SK-N-SH (cell line): ENCODE measurements around the gene C5orf22. TPM values are rescaled to one million over a fixed set of nuclear protein-coding genes. Genes with fewer than 3 reads are reported as not detected.

Source experiments
- CTCF ChIA-PET: fragments of 300-600, 350-600 bp; formaldehyde crosslinking; extraction: SDS; loops from one replicate; lab custom pipeline; 2021; lab: Yijun Ruan, JAX
- POLR2A ChIA-PET: fragments of 350-600 bp; sonication (Branson Sonifier 250); formaldehyde crosslinking; extraction: SDS; loops from one replicate; lab custom pipeline; 2020; ENCODE audit warnings: antibody characterized with exemption, inconsistent platforms; lab: Yijun Ruan, JAX
- DNase-seq: peaks from one replicate; pipeline ENCODE4 v3.0.0; 2012
- H2AFZ ChIP-seq: fragments of 200-600 bp; sonication (generic); 2 replicates; pipeline ENCODE4 v1.8.1; 2016; ENCODE audit warnings: antibody characterized with exemption, mild to moderate bottlenecking, low read depth
- H3F3A ChIP-seq: fragments of 200-600 bp; sonication (generic); replicated peaks from 2 replicates; pipeline ENCODE3; 2016; ENCODE audit warnings: antibody characterized with exemption, mild to moderate bottlenecking; ENCODE audit not compliant: insufficient read depth
- H3K27ac ChIP-seq, 2 experiments: fragments of 200-500 bp in 1 of 2; fragments of 200-600 bp in 1 of 2; sonication (Bioruptor generic) in 1 of 2; sonication (generic), shearing (Covaris generic) in 1 of 2; 2 replicates each; pipeline versions ENCODE4 v1.5.1 to v1.6.1; 2014 to 2016; ENCODE audit warnings: low read depth in 2 of 2, inconsistent platforms in 1 of 2, low read length in 1 of 2, mild to moderate bottlenecking in 1 of 2, mixed read lengths in 1 of 2
- H3K27me3 ChIP-seq: fragments of 200-600 bp; sonication (generic), shearing (Covaris generic); 2 replicates; pipeline ENCODE4 v1.6.1; 2016; ENCODE audit warnings: mixed run types; ENCODE audit not compliant: insufficient read depth
- H3K36me3 ChIP-seq, 2 experiments: fragments of 200-500 bp in 1 of 2; fragments of 200-600 bp in 1 of 2; sonication (Bioruptor generic) in 1 of 2; sonication (generic) in 1 of 2; replicated peaks in 1 of 2; 2 replicates each; pipeline versions ENCODE3 to v1.5.1; 2014 to 2016; ENCODE audit warnings: low read length in 1 of 2, mild to moderate bottlenecking in 1 of 2; ENCODE audit not compliant: insufficient read depth in 2 of 2, control insufficient read depth in 1 of 2
- H3K4me1 ChIP-seq, 2 experiments: fragments of 200-500 bp in 1 of 2; fragments of 200-600 bp in 1 of 2; sonication (Bioruptor generic) in 1 of 2; sonication (generic), shearing (Covaris generic) in 1 of 2; 2 replicates each; pipeline versions ENCODE4 v1.5.1 to v1.6.1; 2014 to 2016; ENCODE audit warnings: low read depth in 1 of 2, low read length in 1 of 2, mixed run types in 1 of 2; ENCODE audit not compliant: insufficient read depth in 2 of 2, control insufficient read depth in 1 of 2
- H3K4me2 ChIP-seq: fragments of 200-600 bp; sonication (generic), shearing (Covaris generic); 2 replicates; pipeline ENCODE4 v1.6.1; 2017; ENCODE audit warnings: mixed run types
- H3K4me3 ChIP-seq, 2 experiments: fragments of 200-500 bp in 1 of 2; fragments of 200-600 bp in 1 of 2; sonication (Bioruptor generic) in 1 of 2; sonication (generic), shearing (Covaris generic) in 1 of 2; 2 replicates each; pipeline versions ENCODE4 v1.5.1 to v1.8.1; 2014 to 2016; ENCODE audit warnings: low read depth in 2 of 2, inconsistent platforms in 1 of 2, low read length in 1 of 2, mild to moderate bottlenecking in 1 of 2, mixed read lengths in 1 of 2, moderate library complexity in 1 of 2
- H3K79me2 ChIP-seq: fragments of 200-600 bp; sonication (generic); 2 replicates; pipeline ENCODE4 v1.8.1; 2017; ENCODE audit warnings: mild to moderate bottlenecking; ENCODE audit not compliant: insufficient read depth
- H3K9ac ChIP-seq: fragments of 200-600 bp; sonication (generic); 2 replicates; pipeline ENCODE4 v1.6.1; 2017; ENCODE audit warnings: mixed run types
- H3K9me2 ChIP-seq: fragments of 200-600 bp; sonication (generic); 2 replicates; pipeline ENCODE4 v1.6.1; 2017; ENCODE audit warnings: mixed run types
- H3K9me3 ChIP-seq: fragments of 200-600 bp; sonication (generic); 2 replicates; pipeline ENCODE4 v1.6.1; 2017; ENCODE audit warnings: mixed run types, mild to moderate bottlenecking, moderate library complexity
- H4K20me1 ChIP-seq: fragments of 200-600 bp; sonication (generic); 2 replicates; pipeline ENCODE4 v1.6.1; 2017; ENCODE audit warnings: mild to moderate bottlenecking, mixed run types; ENCODE audit not compliant: insufficient read depth
- CTCF ChIP-seq: fragments of 200-600 bp; sonication (generic); IDR thresholded peaks from 2 replicates; pipeline ENCODE4 v1.6.1; 2017; ENCODE audit warnings: antibody characterized with exemption, mild to moderate bottlenecking, moderate library complexity
- ELF1 ChIP-seq: IDR thresholded peaks from 2 replicates; pipeline ENCODE4 v1.4.0; 2012
- FOSL2 ChIP-seq: IDR thresholded peaks from 2 replicates; pipeline ENCODE4 v1.4.0; 2012; ENCODE audit warnings: low read depth, mild to moderate bottlenecking, moderate library complexity, borderline replicate concordance
- FOXJ3 ChIP-seq: sonication (generic); formaldehyde crosslinking; IDR thresholded peaks from 2 replicates; pipeline ENCODE4 v1.5.1; 2020; ENCODE audit warnings: mild to moderate bottlenecking, missing genetic modification reagents
- FOXM1 ChIP-seq: IDR thresholded peaks from 2 replicates; pipeline ENCODE4 v1.4.0; 2012; ENCODE audit warnings: low read depth, mild to moderate bottlenecking
- GABPA ChIP-seq: IDR thresholded peaks from 2 replicates; pipeline ENCODE4 v1.4.0; 2012; ENCODE audit warnings: low read depth, mild to moderate bottlenecking
- GATA2 ChIP-seq: sonication (generic); formaldehyde crosslinking; IDR thresholded peaks from 2 replicates; pipeline ENCODE4 v1.5.0; 2020; ENCODE audit warnings: mild to moderate bottlenecking, missing genetic modification reagents
- MAX ChIP-seq: IDR thresholded peaks from 2 replicates; pipeline ENCODE4 v1.4.0; 2012; ENCODE audit warnings: low read depth
- MEF2A ChIP-seq: IDR thresholded peaks from 2 replicates; pipeline ENCODE4 v1.4.0; 2012; ENCODE audit warnings: low read depth, borderline replicate concordance
- NRF1 ChIP-seq: IDR thresholded peaks from 2 replicates; pipeline ENCODE4 v1.6.1; 2012; ENCODE audit warnings: low read depth, mild to moderate bottlenecking, low read length
- RAD21 ChIP-seq: IDR thresholded peaks from 2 replicates; pipeline ENCODE4 v1.6.1; 2012; ENCODE audit warnings: mild to moderate bottlenecking, low read length
- REST ChIP-seq: IDR thresholded peaks from 2 replicates; pipeline ENCODE4 v1.6.1; 2012; ENCODE audit warnings: mild to moderate bottlenecking, low read depth, low read length, moderate library complexity
- SIN3A ChIP-seq: IDR thresholded peaks from 2 replicates; pipeline ENCODE4 v1.6.1; 2012; ENCODE audit warnings: low read depth, mild to moderate bottlenecking, low read length, moderate library complexity, borderline replicate concordance
- SMC3 ChIP-seq: IDR thresholded peaks from 2 replicates; pipeline ENCODE4 v1.6.1; 2012; ENCODE audit warnings: low read depth, low read length, improper control_type of control experiment
- TAF1 ChIP-seq: IDR thresholded peaks from 2 replicates; pipeline ENCODE4 v1.6.1; 2012; ENCODE audit warnings: low read depth, mild to moderate bottlenecking, low read length, moderate library complexity, borderline replicate concordance
- TEAD4 ChIP-seq: IDR thresholded peaks from 2 replicates; pipeline ENCODE4 v1.4.0; 2012; ENCODE audit warnings: mild to moderate bottlenecking, borderline replicate concordance; ENCODE audit not compliant: insufficient read depth
- USF1 ChIP-seq: IDR thresholded peaks from 2 replicates; pipeline ENCODE4 v1.4.0; 2012; ENCODE audit warnings: low read depth, borderline replicate concordance
- USF2 ChIP-seq: fragments of 150-350 bp; IDR thresholded peaks from 2 replicates; pipeline ENCODE4 v1.6.1; 2017; ENCODE audit warnings: antibody characterized with exemption, low read length, low read depth, borderline replicate concordance
- YY1 ChIP-seq: IDR thresholded peaks from 2 replicates; pipeline ENCODE4 v1.4.0; 2012; ENCODE audit warnings: low read depth, mild to moderate bottlenecking
- WGBS: methylation state at CpG from one replicate; pipeline ENCODE4 v1.1.6; 2017; ENCODE audit warnings: low lambda C conversion rate; 5-methylcytosine and 5-hydroxymethylcytosine counted together
- polyA plus RNA-seq, 3 experiments: library from polyadenylated mRNA; depleted of rRNA; stranded (reverse); fragments of >200 nt; gene quantifications; 2 replicates each; pipeline ENCODE4 v1.2.3, GENCODE V29; 2012

C5orf22 gene
- polyA plus RNA-seq, 1 of the 3 experiments (the other 2 are of a cell fraction) = 13.6 TPM

- TF ChIP-seq FOXM1 (no peak), TAF1 (no peak), GABPA (no peak), SIN3A (no peak), FOXJ3 (CRISPR knock-in tag) (no peak), GATA2 (CRISPR knock-in tag) (no peak), MEF2A (no peak)
- TF ChIP-seq, all 33 proteins: peak for 0
- H3K36me3 ChIP-seq = no peaks in the 10 kb centered on the region
- H3K4me2 ChIP-seq = no peak overlapping the region
- no peak for DNase-seq
- H3F3A ChIP-seq = no peaks in the 10 kb centered on the region
- no peaks in the 10 kb centered on the region for H3K9me2 ChIP-seq
- H3K27ac ChIP-seq = no peak overlapping the region
- 69% methylated on average over 2 of the region's 2 CpGs for WGBS
- ChIA-PET POLR2A (no interaction called here), CTCF (interaction anchor here (1.4 to 6.6 kb wide), 6 partner anchors 14 to 491 kb away, joined by 3 to 32 read pairs (median 6); partner anchors contain the start of gene PDZD2)
- H3K4me1 ChIP-seq = no peaks in the 10 kb centered on the region
- H3K79me2 ChIP-seq = no peaks in the 10 kb centered on the region
- H3K9ac ChIP-seq = no peak overlapping the region
- no peak overlapping the region for H3K4me3 ChIP-seq
- no peaks in the 10 kb centered on the region for H4K20me1 ChIP-seq
- no peaks in the 10 kb centered on the region; the same call in 1 of the 2 replicates for H3K27me3 ChIP-seq
- H2AFZ ChIP-seq = no peak overlapping the region
- no peaks in the 10 kb centered on the region for H3K9me3 ChIP-seq
Observed at GRCh38 chr5:31585895-31586270, 53.8 kb downstream of the C5orf22 start.

- Histone ChIP-seq H3F3A (no peaks in the 10 kb centered on the region), H3K9me2 (no peaks in the 10 kb centered on the region), H4K20me1 (no peaks in the 10 kb centered on the region), H3K4me2 (no peak overlapping the region), H3K36me3 (no peaks in the 10 kb centered on the region), H3K9me3 (no peaks in the 10 kb centered on the region), H3K27me3 (no peaks in the 10 kb centered on the region), H2AFZ (no peak overlapping the region), H3K9ac (no peak overlapping the region), H3K4me3 (no peak overlapping the region), H3K4me1 (no peaks in the 10 kb centered on the region), H3K79me2 (no peaks in the 10 kb centered on the region), H3K27ac (no peak overlapping the region)
- 74% methylated on average over 5 of the region's 5 CpGs for WGBS
- POLR2A ChIA-PET = no interaction called here
- CTCF ChIA-PET = interaction anchor here (1.4 to 6.6 kb wide), 5 partner anchors 13 to 489 kb away, joined by 5 to 32 read pairs (median 6); no protein-coding TSS in a partner anchor
- no peak for DNase-seq
- TF ChIP-seq ELF1 (no peak), USF1 (no peak), YY1 (no peak), CTCF (no peak), SMC3 (no peak), FOSL2 (no peak), MAX (no peak), TEAD4 (no peak), REST (no peak), NRF1 (no peak), USF2 (no peak), FOXJ3 (CRISPR knock-in tag) (no peak), RAD21 (no peak), MEF2A (no peak), GATA2 (CRISPR knock-in tag) (no peak)
Observed at GRCh38 chr5:31587546-31587945, 55.4 kb downstream of the C5orf22 start.
